ENCODE measurements around the gene CBX5. TPM values are rescaled to one million over a fixed set of nuclear protein-coding genes. Genes with fewer than 3 reads are reported as not detected.

Gene CBX5
- total RNA-seq, 1 donor from 2014 or later = 227 TPM

GRCh38 chr12:54251667-54252284 is 28.1 kb downstream of the CBX5 start:
- Mint-ChIP-seq H3K9me3 (no peaks in the 10 kb centered on the region), H3K27ac (no peak overlapping the region), H3K27me3 (no peaks in the 10 kb centered on the region), H3K4me3 (no peak overlapping the region), H3K36me3 (peaks cover 35% of the 10 kb centered on the region), H3K4me1 (ENCODE audit: unreplicated experiment) (peaks cover 8% of the 10 kb centered on the region)
- TF ChIP-seq CTCF (conservative IDR thresholded peaks at IDR 0.05) = peak; percentile 81
- DNase-seq (ENCODE audit: extremely low spot score, unreplicated experiment) = no peak

GRCh38 chr12:54249489-54249888 is 30.4 kb downstream of the CBX5 start:
- DNase-seq (ENCODE audit: extremely low spot score, unreplicated experiment) = no peak
- TF ChIP-seq CTCF (conservative IDR thresholded peaks at IDR 0.05) = no peak
- H3K9me3 Mint-ChIP-seq = no peaks in the 10 kb centered on the region
- peaks cover 30% of the 10 kb centered on the region for H3K36me3 Mint-ChIP-seq
- H3K27ac Mint-ChIP-seq = no peak overlapping the region
- H3K4me3 Mint-ChIP-seq = no peak overlapping the region
- H3K27me3 Mint-ChIP-seq = no peaks in the 10 kb centered on the region
- H3K4me1 Mint-ChIP-seq (ENCODE audit: unreplicated experiment) = peaks cover 4% of the 10 kb centered on the region

GRCh38 chr12:54246011-54246641 is 33.8 kb downstream of the CBX5 start:
- DNase-seq (ENCODE audit: extremely low spot score, unreplicated experiment) = no peak
- no peak overlapping the region for H3K27ac Mint-ChIP-seq
- H3K36me3 Mint-ChIP-seq = peaks cover 24% of the 10 kb centered on the region
- no peaks in the 10 kb centered on the region for H3K27me3 Mint-ChIP-seq
- H3K4me1 Mint-ChIP-seq (ENCODE audit: unreplicated experiment) = no peaks in the 10 kb centered on the region
- no peak overlapping the region for H3K4me3 Mint-ChIP-seq
- no peak for TF ChIP-seq CTCF (conservative IDR thresholded peaks at IDR 0.05)
- no peaks in the 10 kb centered on the region for H3K9me3 Mint-ChIP-seq

- no peaks in the 10 kb centered on the region for H3K4me1 Mint-ChIP-seq (ENCODE audit: unreplicated experiment)
- H3K4me3 Mint-ChIP-seq = no peak overlapping the region
- H3K36me3 Mint-ChIP-seq = peaks cover 28% of the 10 kb centered on the region
Measured at GRCh38 chr12:54240971-54241588, 38.8 kb downstream of the CBX5 start.

GRCh38 chr12:54240129-54240528 is 39.8 kb downstream of the CBX5 start:
- Mint-ChIP-seq H3K27me3 (no peaks in the 10 kb centered on the region), H3K9me3 (no peaks in the 10 kb centered on the region), H3K4me1 (ENCODE audit: unreplicated experiment) (no peaks in the 10 kb centered on the region), H3K27ac (peak overlapping the region; percentile 55), H3K36me3 (peaks cover 30% of the 10 kb centered on the region), H3K4me3 (no peak overlapping the region)
- no peak for DNase-seq (ENCODE audit: extremely low spot score, unreplicated experiment)
- TF ChIP-seq CTCF (conservative IDR thresholded peaks at IDR 0.05) = no peak

More at GRCh38 chr12:54240971-54241588, 38.8 kb downstream of the CBX5 start:
- H3K9me3 Mint-ChIP-seq = no peaks in the 10 kb centered on the region
- H3K27ac Mint-ChIP-seq = no peak overlapping the region
- H3K27me3 Mint-ChIP-seq = no peaks in the 10 kb centered on the region
- TF ChIP-seq CTCF (conservative IDR thresholded peaks at IDR 0.05) = no peak
- DNase-seq (ENCODE audit: extremely low spot score, unreplicated experiment) = no peak
